Stimulated activated CD8-positive, alpha-beta memory T cell treated with anti-CD3 and anti-CD28 coated beads, Interleukin-12 subunit alpha, Interleukin-12 subunit beta, amount 100 ng/mL, for 4 hours (primary cell): Measurements from ENCODE around the gene ILDR1.
"Not testable (repeated sequence)": the region's sequence is repeated elsewhere in the genome, so short reads cannot be mapped to it uniquely, and the experiment has no call there.

Experiments
- DNase-seq: peaks from one replicate; pipeline ENCODE4 v3.0.0-alpha.2; 2020; ENCODE audit warnings: low read depth

Gene ILDR1

DNA sequence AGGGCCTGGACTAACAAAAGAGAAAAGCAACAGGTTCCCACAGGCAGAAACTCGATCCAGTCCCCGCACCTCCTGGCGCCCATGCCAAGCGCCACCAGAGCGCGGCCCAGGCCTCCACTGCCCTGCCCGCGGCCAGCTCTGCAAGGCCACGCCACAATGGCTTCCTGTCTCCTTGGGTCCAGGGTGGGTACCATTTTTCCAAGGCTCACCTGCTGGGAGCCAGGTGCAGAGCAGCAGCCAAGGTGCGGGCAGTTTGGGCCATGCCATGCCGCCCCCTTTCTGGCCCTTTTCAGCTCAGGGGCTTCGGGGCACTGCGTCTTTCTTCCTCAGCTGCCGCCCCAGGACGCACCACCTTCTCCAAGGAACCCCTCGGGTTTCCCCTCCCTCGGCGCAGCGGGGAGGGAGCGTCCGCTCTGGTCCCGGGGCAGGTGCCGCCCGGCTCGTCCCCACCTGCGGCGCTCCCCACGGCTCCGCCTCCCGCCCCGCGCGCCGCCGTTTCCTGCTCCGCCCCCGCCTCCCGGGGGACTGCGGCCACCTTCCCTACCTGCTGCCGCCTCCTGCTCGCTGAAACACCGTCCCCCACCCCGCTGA, at the start of gene ILDR1:
Gene ILDR1 (minus strand): TSS at position 437 of the 591 bp plus-strand sequence. CDS start 170 bp downstream, at position 267.
- no peak for DNase-seq

GRCh38 chr3:122067588-122068240, 45.7 kb upstream of the ILDR1 start:
- DNase-seq: no peak

DNA sequence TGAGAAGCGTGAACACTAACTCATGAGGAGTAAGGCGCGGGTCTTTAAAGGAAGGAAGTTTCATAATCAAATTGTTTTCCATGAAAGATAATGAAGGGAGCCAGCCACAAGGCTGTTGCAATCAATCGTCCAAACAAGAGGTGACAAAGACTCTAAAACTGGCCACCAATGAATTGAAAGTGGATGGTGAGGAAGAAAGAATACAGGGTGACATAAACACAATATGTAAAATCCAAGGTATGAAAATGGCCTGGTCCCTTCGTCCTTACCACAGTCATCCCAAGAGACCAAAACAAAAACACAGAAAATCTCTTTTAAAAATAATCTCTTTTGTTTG, 45.1 kb upstream of the ILDR1 start:
- no peak for DNase-seq

- DNase-seq: no peak
Observed at GRCh38 chr3:122066331-122067213, 44.5 kb upstream of the ILDR1 start.

- no peak for DNase-seq
Observed at GRCh38 chr3:122064326-122064725, 42.3 kb upstream of the ILDR1 start.

- no peak for DNase-seq
Observed at GRCh38 chr3:122063908-122064307, 41.9 kb upstream of the ILDR1 start.

- no peak for DNase-seq
Observed at GRCh38 chr3:122060040-122060698, 38.1 kb upstream of the ILDR1 start.

GRCh38 chr3:122058294-122058693, 36.2 kb upstream of the ILDR1 start:
- DNase-seq: no peak

DNA sequence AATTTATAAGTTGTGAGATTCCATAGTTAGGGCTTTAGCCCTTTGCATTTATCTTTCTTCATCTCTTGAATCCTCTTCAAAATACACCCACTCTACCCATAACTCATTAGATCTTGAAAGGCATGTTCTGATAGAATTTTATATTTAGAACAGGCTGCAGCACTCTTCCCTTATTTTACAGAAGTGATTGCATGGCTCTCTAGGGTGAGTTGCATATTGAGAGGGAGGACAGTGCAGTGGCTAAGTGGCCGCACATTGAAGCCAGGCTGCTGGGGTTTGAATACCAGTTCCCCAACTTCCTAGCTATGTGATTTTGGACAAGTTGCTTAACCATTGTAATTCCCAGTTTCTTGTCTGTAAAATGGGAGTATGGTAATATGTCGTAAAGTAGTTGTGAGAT, 35.6 kb upstream of the ILDR1 start:
- no peak for DNase-seq

DNA sequence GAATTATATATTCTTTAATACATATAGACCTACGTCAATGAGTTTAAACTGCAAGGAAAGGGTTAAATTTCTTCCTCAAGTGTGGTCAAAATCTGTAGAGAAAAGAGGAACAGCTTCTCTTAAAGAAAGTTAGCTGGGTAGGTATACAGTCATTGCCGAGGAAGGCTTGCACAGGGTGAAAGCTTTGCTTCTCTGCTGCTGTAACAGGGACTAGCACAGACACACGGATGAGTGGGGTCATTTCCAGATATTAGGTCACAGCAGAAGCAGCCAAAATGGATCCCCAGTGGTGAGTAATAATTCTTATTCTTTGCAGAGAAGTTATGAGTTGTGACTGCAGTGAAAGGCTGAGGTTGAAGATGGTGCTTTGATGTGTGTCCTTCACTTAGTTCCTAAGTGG, 33.2 kb upstream of the ILDR1 start, which contains the start of gene CD86:
Gene CD86 (plus strand): TSS at position 148 of the 400 bp plus-strand sequence. CDS start 128 bp downstream, at position 276.
- DNase-seq: no peak

- no peak for DNase-seq
Observed at GRCh38 chr3:122052968-122053367, 30.9 kb upstream of the ILDR1 start.

DNA sequence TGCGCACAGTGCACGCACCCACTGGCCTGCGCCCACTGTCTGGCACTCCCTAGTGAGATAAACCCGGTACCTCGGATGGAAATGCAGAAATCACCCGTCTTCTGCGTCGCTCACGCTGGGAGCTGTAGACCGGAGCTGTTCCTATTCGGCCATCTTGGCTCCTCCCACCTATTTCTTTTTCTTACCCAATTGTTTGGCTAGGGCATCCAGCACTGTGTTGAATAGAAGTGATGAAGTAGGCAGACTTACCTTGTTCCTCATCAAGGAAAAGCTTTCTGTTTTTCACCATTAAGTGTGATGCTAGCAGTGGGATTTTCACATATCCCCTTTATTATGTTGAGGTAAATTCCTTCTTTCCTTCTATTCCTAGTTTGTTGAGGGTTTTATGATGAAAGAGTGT, 25.7 kb upstream of the ILDR1 start:
- not testable (repeated sequence) for DNase-seq

- DNase-seq: not testable (repeated sequence)
Observed at GRCh38 chr3:122047296-122047695, 25.2 kb upstream of the ILDR1 start.

- no peak for DNase-seq
Observed at GRCh38 chr3:122033023-122033422, 11.0 kb upstream of the ILDR1 start.

DNA sequence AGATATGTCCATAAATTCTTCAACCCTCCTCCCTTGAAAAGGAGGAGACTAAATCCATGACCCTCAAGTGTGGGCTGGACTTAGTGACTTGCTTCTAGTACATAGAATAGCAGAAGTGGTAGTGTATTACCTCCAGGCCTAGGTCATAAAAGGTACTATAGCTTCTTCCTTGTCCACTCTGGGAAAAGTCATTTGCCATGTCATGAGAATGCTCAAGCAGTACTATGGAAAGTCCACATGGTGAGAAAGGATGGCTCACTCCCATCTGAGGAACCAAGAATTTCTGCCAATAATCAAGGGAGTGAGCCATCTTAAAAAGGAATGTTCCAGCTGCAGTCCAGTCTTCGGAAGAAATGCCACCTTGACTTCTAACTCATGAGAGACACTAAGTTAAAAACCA, 10.5 kb upstream of the ILDR1 start:
- no peak for DNase-seq

DNA sequence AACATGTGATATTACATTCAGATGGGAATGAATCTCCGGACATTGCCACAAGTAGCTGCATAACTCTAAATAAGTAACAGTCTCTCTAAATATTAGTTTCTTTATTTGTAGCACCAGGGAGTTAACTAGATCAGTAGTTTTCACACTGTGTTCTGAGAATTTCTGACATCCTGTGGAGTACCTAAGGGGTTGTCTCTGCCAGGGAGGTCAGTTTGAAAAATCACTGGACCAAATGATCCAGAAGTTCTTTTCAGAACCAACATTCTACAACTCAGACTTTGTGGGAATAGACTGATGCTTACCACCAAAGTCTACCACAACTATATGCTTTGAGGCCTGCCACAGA, 9.0 kb upstream of the ILDR1 start:
- DNase-seq: no peak

- DNase-seq: no peak
Observed at GRCh38 chr3:122030381-122031122, 8.5 kb upstream of the ILDR1 start.

DNA sequence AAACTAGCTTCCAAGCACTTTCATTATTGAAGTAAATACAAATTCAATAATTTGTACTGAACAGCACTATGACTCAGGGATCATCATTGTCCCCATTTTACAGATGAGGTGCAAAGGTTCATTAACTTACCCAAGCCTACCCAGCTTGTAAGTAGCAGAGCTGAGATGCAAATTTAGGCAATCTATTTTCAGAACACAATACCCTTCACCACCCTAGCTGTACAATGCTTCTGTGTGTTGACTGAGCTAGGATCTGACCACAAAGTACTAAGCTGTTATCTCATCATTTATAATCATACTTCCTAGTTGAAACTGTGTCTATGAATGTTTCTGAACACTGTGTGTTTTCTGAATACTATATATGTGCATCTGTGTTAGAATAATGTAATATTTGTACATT, 3.2 kb upstream of the ILDR1 start:
- no peak for DNase-seq

DNA sequence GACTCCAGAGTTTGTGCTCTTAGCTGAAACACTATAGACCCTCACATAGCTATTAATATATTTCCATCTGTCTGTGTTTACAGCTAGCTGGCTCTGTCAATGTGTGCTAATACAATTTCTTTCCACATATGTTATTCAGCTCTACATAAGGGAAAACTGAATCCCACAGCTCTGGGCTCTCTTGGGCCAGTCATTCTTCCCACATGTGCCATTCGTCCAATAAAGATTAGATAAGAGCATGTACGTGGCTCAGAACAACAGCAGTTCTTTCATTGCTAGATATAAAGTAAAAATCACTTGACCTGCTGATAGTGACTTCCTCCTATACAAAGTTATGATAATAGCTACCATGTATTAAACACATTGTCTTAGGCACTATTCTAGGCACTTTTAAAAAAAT, 2.8 kb upstream of the ILDR1 start:
- no peak for DNase-seq

DNA sequence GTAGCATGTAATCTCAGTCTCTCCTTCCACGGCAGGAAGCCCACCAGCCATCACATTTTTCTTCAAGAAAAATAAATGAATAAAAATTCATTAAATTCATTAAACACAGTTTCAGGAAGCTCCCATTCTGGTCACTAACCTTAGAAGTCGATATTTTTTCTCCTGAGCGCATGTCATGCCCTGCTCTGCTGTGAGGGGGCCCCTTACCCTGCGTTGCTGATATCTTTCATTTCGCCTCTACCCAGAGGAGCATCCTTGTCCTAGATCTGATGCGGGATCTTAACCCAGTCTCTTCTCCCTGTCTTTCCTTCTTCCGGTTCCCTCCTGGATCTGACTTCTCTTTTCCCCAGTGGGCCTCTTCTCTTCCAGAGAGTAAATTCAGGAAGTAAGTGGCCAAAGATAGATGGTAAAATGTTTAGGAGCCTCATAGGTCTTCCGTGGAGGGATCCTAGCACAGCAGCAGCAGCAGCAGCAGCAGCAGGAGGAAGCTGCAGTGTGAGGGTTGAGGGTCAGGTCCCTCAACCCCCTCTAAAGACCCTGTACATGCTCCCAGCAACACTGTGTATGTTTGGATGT, 1.4 kb upstream of the ILDR1 start:
- no peak for DNase-seq

- no peak for DNase-seq
Observed at GRCh38 chr3:122021037-122021436, 1.0 kb downstream of the ILDR1 start.

DNA sequence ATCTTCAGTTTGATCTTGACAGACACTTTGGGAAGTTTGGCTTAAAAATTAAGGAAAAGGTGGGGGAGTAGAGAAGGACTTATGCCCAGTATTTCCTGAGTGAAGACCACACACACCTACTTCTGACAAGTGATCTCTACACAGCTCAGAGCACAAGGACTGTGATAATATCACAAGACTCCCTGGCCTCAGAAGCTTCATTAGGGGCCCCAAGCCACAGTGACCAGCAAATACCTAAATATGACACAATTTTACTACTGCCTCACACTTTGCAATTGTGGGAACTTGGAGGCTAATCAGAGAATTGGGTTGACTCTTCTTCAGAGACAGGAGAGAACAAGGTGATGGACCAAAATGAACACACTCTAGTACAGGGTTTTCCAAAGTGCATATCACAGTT, 2.6 kb downstream of the ILDR1 start:
- no peak for DNase-seq
